IMR-90 (cell line): ENCODE results near the gene MB. TPM values are rescaled to one million over a fixed set of nuclear protein-coding genes. Genes with fewer than 3 reads are reported as not detected.

ENCODE experiments used
- ATAC-seq: fragments of 200-7000 bp; cut with Tn5 transposase; 2 replicates; pipeline ENCODE4 v1.9.1; 2020; ENCODE audit warnings: low read depth, mild to moderate bottlenecking, moderate library complexity
- BruUV-seq: library from RNA; stranded (reverse); fragments of 400-500 nt; replicated peaks from 2 replicates; lab custom pipeline; 2021; lab: Mats Ljungman, UMichigan
- CTCF ChIA-PET: fragments of 300-600 bp; formaldehyde crosslinking; extraction: SDS; loops from one replicate; lab custom pipeline; 2021; ENCODE audit warnings: antibody characterized with exemption; lab: Yijun Ruan, JAX
- POLR2A ChIA-PET: fragments of 300-600 bp; sonication (Branson Sonifier 250); formaldehyde crosslinking; loops from one replicate; lab custom pipeline; 2022; ENCODE audit warnings: antibody characterized with exemption; ENCODE audit not compliant: unreplicated experiment; lab: Charles Lee
- DNase-seq: peaks from one replicate; pipeline ENCODE4 v3.0.0; 2013
- H2AFZ ChIP-seq: replicated peaks from 2 replicates; pipeline ENCODE3; 2013; ENCODE audit warnings: low read length, mild to moderate bottlenecking; ENCODE audit not compliant: poor library complexity
- H2AK5ac ChIP-seq: 2 replicates; pipeline ENCODE4 v1.6.1; 2013; ENCODE audit warnings: low read depth, low read length, inconsistent platforms
- H2AK9ac ChIP-seq: replicated peaks from 2 replicates; pipeline ENCODE3; 2013; ENCODE audit warnings: mild to moderate bottlenecking, low read depth, low read length, moderate library complexity; ENCODE audit not compliant: poor library complexity
- H2BK120ac ChIP-seq: 2 replicates; pipeline ENCODE4 v1.6.1; 2013; ENCODE audit warnings: low read depth, low read length, inconsistent platforms
- H2BK15ac ChIP-seq: 3 replicates; pipeline ENCODE4 v1.6.1; 2013; ENCODE audit warnings: low read depth, low read length, inconsistent platforms
- H2BK20ac ChIP-seq: 2 replicates; pipeline ENCODE4 v1.6.1; 2013; ENCODE audit warnings: low read depth, mild to moderate bottlenecking, inconsistent platforms, low read length, moderate library complexity
- H2BK5ac ChIP-seq: 2 replicates; pipeline ENCODE4 v1.6.1; 2013; ENCODE audit warnings: mild to moderate bottlenecking, low read depth, low read length, inconsistent platforms; ENCODE audit not compliant: poor library complexity, severe bottlenecking
- H3K14ac ChIP-seq: replicated peaks from 2 replicates; pipeline ENCODE4 v1.6.1; 2013; ENCODE audit warnings: low read depth, low read length, inconsistent platforms
- H3K18ac ChIP-seq: 2 replicates; pipeline ENCODE4 v1.6.1; 2013; ENCODE audit warnings: low read depth, low read length, control low read depth
- H3K23ac ChIP-seq: 2 replicates; pipeline ENCODE4 v1.6.1; 2013; ENCODE audit warnings: low read depth, low read length, inconsistent platforms
- H3K27ac ChIP-seq: 2 replicates; pipeline ENCODE4 v1.5.1; 2013; ENCODE audit warnings: mild to moderate bottlenecking, control low read depth, low read length; ENCODE audit not compliant: insufficient read depth
- H3K27me3 ChIP-seq: 2 replicates; pipeline ENCODE4 v1.6.1; 2013; ENCODE audit warnings: low read length; ENCODE audit not compliant: control insufficient read depth, insufficient read depth
- H3K36me3 ChIP-seq: 2 replicates; pipeline ENCODE4 v1.6.1; 2013; ENCODE audit warnings: low read length, mixed read lengths; ENCODE audit not compliant: control insufficient read depth, insufficient read depth
- H3K4ac ChIP-seq: 2 replicates; pipeline ENCODE4 v1.6.1; 2013; ENCODE audit warnings: low read depth, low read length, inconsistent platforms
- H3K4me1 ChIP-seq: 2 replicates; pipeline ENCODE4 v1.6.1; 2013; ENCODE audit warnings: low read length, mixed read lengths; ENCODE audit not compliant: control insufficient read depth, insufficient read depth
- H3K4me2 ChIP-seq: 2 replicates; pipeline ENCODE4 v1.6.1; 2013; ENCODE audit warnings: low read depth, mild to moderate bottlenecking, control low read depth, low read length, moderate library complexity
- H3K4me3 ChIP-seq: 2 replicates; pipeline ENCODE4 v1.5.1; 2013; ENCODE audit warnings: low read depth, mild to moderate bottlenecking, control low read depth, low read length, moderate library complexity; ENCODE audit not compliant: insufficient read depth
- H3K56ac ChIP-seq: 2 replicates; pipeline ENCODE4 v1.6.1; 2013; ENCODE audit warnings: low read length, inconsistent platforms; ENCODE audit not compliant: insufficient read depth; ENCODE audit errors: extremely low read depth
- H3K79me1 ChIP-seq, 2 experiments: 2 replicates each; pipeline ENCODE4 v1.6.1; 2013; ENCODE audit warnings: low read length in 2 of 2, inconsistent platforms in 1 of 2, low read depth in 1 of 2
- H3K9ac ChIP-seq: 2 replicates; pipeline ENCODE4 v1.6.1; 2013; ENCODE audit warnings: low read depth, low read length, control low read depth
- H3K9me1 ChIP-seq: 2 replicates; pipeline ENCODE4 v1.6.1; 2013; ENCODE audit warnings: low read length, inconsistent platforms; ENCODE audit not compliant: insufficient read depth
- H3K9me3 ChIP-seq: 2 replicates; pipeline ENCODE4 v1.6.1; 2013; ENCODE audit warnings: low read length; ENCODE audit not compliant: control insufficient read depth, insufficient read depth
- H4K20me1 ChIP-seq: 2 replicates; pipeline ENCODE4 v1.6.1; 2013; ENCODE audit warnings: low read length, inconsistent platforms; ENCODE audit not compliant: insufficient read depth
- H4K5ac ChIP-seq: 2 replicates; pipeline ENCODE4 v1.6.1; 2013; ENCODE audit warnings: mild to moderate bottlenecking, low read depth, low read length, control low read depth
- H4K8ac ChIP-seq, 2 experiments: 2 replicates each; pipeline ENCODE4 v1.6.1; 2013; ENCODE audit warnings: low read depth in 2 of 2, low read length in 2 of 2, control low read depth in 1 of 2, inconsistent platforms in 1 of 2
- H4K91ac ChIP-seq: 2 replicates; pipeline ENCODE4 v1.6.1; 2013; ENCODE audit warnings: low read depth, low read length, inconsistent platforms; ENCODE audit not compliant: insufficient read depth
- MAFK ChIP-seq: IDR thresholded peaks from 2 replicates; pipeline ENCODE4 v1.6.1; 2012; ENCODE audit warnings: low read depth, low read length, improper control_type of control experiment
- NFE2L2 ChIP-seq: fragments of 150-350 bp; IDR thresholded peaks from 2 replicates; pipeline ENCODE4 v1.6.1; 2016; ENCODE audit warnings: low read depth, mild to moderate bottlenecking, low read length
- WGBS, 2 experiments: methylation state at CpG; one replicate each; pipeline versions ENCODE4 v1.1.5 to v1.1.7; 2013; ENCODE audit warnings: missing lambda C conversion rate in 2 of 2; ENCODE audit not compliant: insufficient read length in 1 of 2; ENCODE audit errors: extremely low coverage in 2 of 2; 5-methylcytosine and 5-hydroxymethylcytosine counted together
- dilution Hi-C: fragments of 300-500 bp; cut with HindIII; formaldehyde crosslinking; loops from one replicate; pipeline ENCODE4 v1.14.3; 2018; ENCODE audit warnings: low sequenced_read_pairs; ENCODE audit not compliant: unreplicated experiment
- in situ Hi-C: fragments of 300-500 bp; cut with MboI; formaldehyde crosslinking; loops from 3 replicates; pipeline ENCODE4 v1.14.3; 2019; ENCODE audit warnings: low sequenced_read_pairs, inconsistent platforms, mixed read lengths
- intact Hi-C: fragments of 100-400 bp; cut with micrococcal nuclease; formaldehyde crosslinking; loops from 2 replicates; pipeline ENCODE4 v1.10.0; 2022
- polyA plus RNA-seq, 3 experiments: library from polyadenylated mRNA; depleted of rRNA; stranded (reverse); fragments of >200 nt; gene quantifications; 2 replicates each; pipeline ENCODE4 v1.2.3, GENCODE V29; 2012; ENCODE audit warnings: low replicate concordance in 1 of 3
- total RNA-seq: library from RNA; depleted of rRNA; stranded (reverse); fragments of >200 nt; gene quantifications from 2 replicates; pipeline ENCODE4 v1.2.3, GENCODE V29; 2012

The MB gene
- total and polyA plus RNA-seq, 2 of the 4 experiments (the other 2 are of a cell fraction) = not detected

DNA sequence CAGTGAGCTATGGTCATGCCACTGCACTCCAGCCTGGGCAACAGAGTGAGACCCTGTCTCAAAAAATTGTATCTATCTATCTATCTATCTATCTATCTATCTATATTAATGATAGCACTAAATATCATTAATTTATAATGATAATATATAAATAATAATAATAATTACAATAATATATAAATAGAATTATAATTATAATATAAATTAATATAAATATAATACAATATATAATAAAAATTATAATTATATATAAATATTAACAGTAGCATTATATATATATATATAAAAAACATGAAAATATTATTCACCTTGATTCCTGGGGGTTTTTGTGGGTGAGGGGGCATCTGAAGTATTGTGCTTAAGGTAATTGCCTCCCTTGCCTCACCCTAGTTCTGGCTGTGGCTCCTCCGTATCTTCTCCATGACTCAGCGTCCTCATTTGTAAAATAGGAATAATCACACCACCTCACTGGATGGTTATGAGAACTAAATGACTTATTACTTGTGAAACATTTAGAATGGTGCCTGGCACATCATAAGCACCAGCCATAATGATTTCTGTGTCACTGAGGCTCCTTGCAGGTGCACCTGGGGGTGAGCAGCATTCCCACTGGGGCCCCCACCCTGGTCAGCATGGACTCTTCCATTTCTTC is 57.6 kb downstream of the MB start:
- WGBS, 2 experiments = no CpG with 5 or more reads among the region's 2 CpGs
- H2BK5ac ChIP-seq = no peak overlapping the region
- no TSS peak for BruUV-seq
- no peak overlapping the region for H4K5ac ChIP-seq
- no peak overlapping the region for H3K9ac ChIP-seq
- no peak overlapping the region for H2AFZ ChIP-seq
- dilution Hi-C loops = no loop called here
- H2BK120ac ChIP-seq = no peak overlapping the region
- H3K9me3 ChIP-seq = peaks cover 6% of the 10 kb centered on the region
- no peaks in the 10 kb centered on the region for H3K79me1 ChIP-seq
- H3K4me3 ChIP-seq = no peak overlapping the region
- DNase-seq = no peak
- H3K27me3 ChIP-seq = no peaks in the 10 kb centered on the region
- no peak overlapping the region for H4K91ac ChIP-seq
- CTCF ChIA-PET = no interaction called here
- H2BK15ac ChIP-seq = 0 out of 3 replicates have a peak overlapping the region, but pooled peaks have one; percentile 20
- no peak overlapping the region for H3K14ac ChIP-seq
- H3K4me1 ChIP-seq = peaks cover 20% of the 10 kb centered on the region
- in situ Hi-C loops = no loop called here
- ATAC-seq = no peak
- H2BK20ac ChIP-seq = no peak overlapping the region
- TF ChIP-seq MAFK = no peak
- peak; percentile 50 for TF ChIP-seq NFE2L2
- H3K18ac ChIP-seq = no peak overlapping the region
- no peak overlapping the region for H4K8ac ChIP-seq
- H3K36me3 ChIP-seq = no peaks in the 10 kb centered on the region
- no peak overlapping the region for H3K27ac ChIP-seq
- peaks cover 13% of the 10 kb centered on the region for H3K9me1 ChIP-seq
- H3K4me2 ChIP-seq = no peak overlapping the region
- H3K56ac ChIP-seq = no peak overlapping the region
- POLR2A ChIA-PET = no interaction called here
- no peak overlapping the region for H2AK9ac ChIP-seq
- peak overlapping the region; percentile 59; the same call in 1 of the 2 replicates for H2AK5ac ChIP-seq
- no peaks in the 10 kb centered on the region for H4K20me1 ChIP-seq
- intact Hi-C loops = no loop called here
- no peak overlapping the region for H3K23ac ChIP-seq
- no peak overlapping the region for H3K4ac ChIP-seq
